H1 (cell line): Measurements from ENCODE around the gene IDE. TPM values are rescaled to one million over a fixed set of nuclear protein-coding genes. Genes with fewer than 3 reads are reported as not detected.

Experiments
- GABPA ChIP-seq: IDR thresholded peaks from 2 replicates; pipeline ENCODE4 v1.6.1; 2011; ENCODE audit warnings: mild to moderate bottlenecking, low read length, moderate library complexity, borderline replicate concordance; ENCODE audit not compliant: insufficient read depth
- polyA plus RNA-seq, 7 experiments: library from polyadenylated mRNA; depleted of rRNA in 3 of 7; stranded (reverse) in 5 of 7; unstranded in 2 of 7; fragments of >200 nt in 5 of 7; fragments of 200-250 nt in 2 of 7; gene quantifications; 1 replicate in 5 of 7; 2 replicates in 1 of 7; 4 replicates in 1 of 7; pipeline versions ENCODE4 v1.2.1 to v1.2.3, GENCODE V29; 2011 to 2013; ENCODE audit warnings: missing spikeins in 2 of 7, mixed read lengths in 2 of 7
- total RNA-seq: library from RNA; stranded (reverse); fragmentation: NEBNext Ultra II Directional; extraction: Animal tissue kit (Norgen Biotek cat#: 25700); gene quantifications from 2 replicates; pipeline ENCODE4 v1.2.1, GENCODE V29; 2021

IDE gene
- total and polyA plus RNA-seq, 2 of the 8 experiments (the other 6 are each of a cell fraction or from before 2014, with no cell fraction given) = 12.7 to 52.7 TPM

GRCh38 chr10:92502296-92502808 lies 71.5 kb downstream of the IDE start (continued):
- no peak for TF ChIP-seq GABPA
- TF ChIP-seq, all 59 proteins: peak for 0
